Calu3 (cell line): ENCODE results near the gene CPB1. TPM values are rescaled to one million over a fixed set of nuclear protein-coding genes. Genes with fewer than 3 reads are reported as not detected.

Experiments
- BruUV-seq: library from RNA; stranded (reverse); fragments of 400-500 nt; replicated peaks from 2 replicates; lab custom pipeline; 2021; lab: Mats Ljungman, UMichigan
- CTCF ChIA-PET: fragments of 300-600 bp; sonication (Branson Sonifier 250); formaldehyde crosslinking; loops from one replicate; lab custom pipeline; 2022; ENCODE audit warnings: antibody characterized with exemption; lab: Charles Lee
- DNase-seq: peaks from one replicate; pipeline ENCODE4 v3.0.0; 2022
- H3K27ac Mint-ChIP-seq: one replicate; pipeline ENCODE4 v1.8.0; 2022; ENCODE audit warnings: mixed read lengths; ENCODE audit not compliant: unreplicated experiment
- H3K27me3 Mint-ChIP-seq: one replicate; pipeline ENCODE4 v1.8.0; 2022; ENCODE audit warnings: mixed read lengths; ENCODE audit not compliant: unreplicated experiment
- H3K36me3 Mint-ChIP-seq: one replicate; pipeline ENCODE4 v1.8.0; 2022; ENCODE audit warnings: mild to moderate bottlenecking, moderate library complexity, mixed read lengths; ENCODE audit not compliant: insufficient read depth, unreplicated experiment
- H3K4me1 Mint-ChIP-seq: one replicate; pipeline ENCODE4 v1.8.0; 2022; ENCODE audit warnings: mild to moderate bottlenecking, low read depth, mixed read lengths; ENCODE audit not compliant: unreplicated experiment
- H3K4me3 Mint-ChIP-seq: one replicate; pipeline ENCODE4 v1.8.0; 2022; ENCODE audit warnings: mild to moderate bottlenecking, low read depth, moderate library complexity, mixed read lengths; ENCODE audit not compliant: unreplicated experiment
- H3K9me3 Mint-ChIP-seq: one replicate; pipeline ENCODE4 v1.8.0; 2022; ENCODE audit warnings: low read depth, mixed read lengths; ENCODE audit not compliant: unreplicated experiment
- intact Hi-C: fragments of 100-400 bp; cut with micrococcal nuclease; formaldehyde crosslinking; loops from one replicate; pipeline ENCODE4 v1.10.0; 2022; ENCODE audit not compliant: unreplicated experiment
- total RNA-seq: library from RNA; stranded (reverse); gene quantifications from 2 replicates; pipeline ENCODE4 v1.2.3, GENCODE V29; 2022
- TF ChIP-seq, protein P1 (sequence below): fragments of 200-600 bp; IDR thresholded peaks from one replicate; pipeline ENCODE4 v1.8.0; 2022; ENCODE audit warnings: antibody characterized with exemption; ENCODE audit not compliant: unreplicated experiment

CPB1 gene
- total RNA-seq, 1 experiment from 2014 or later: not detected

DNA sequence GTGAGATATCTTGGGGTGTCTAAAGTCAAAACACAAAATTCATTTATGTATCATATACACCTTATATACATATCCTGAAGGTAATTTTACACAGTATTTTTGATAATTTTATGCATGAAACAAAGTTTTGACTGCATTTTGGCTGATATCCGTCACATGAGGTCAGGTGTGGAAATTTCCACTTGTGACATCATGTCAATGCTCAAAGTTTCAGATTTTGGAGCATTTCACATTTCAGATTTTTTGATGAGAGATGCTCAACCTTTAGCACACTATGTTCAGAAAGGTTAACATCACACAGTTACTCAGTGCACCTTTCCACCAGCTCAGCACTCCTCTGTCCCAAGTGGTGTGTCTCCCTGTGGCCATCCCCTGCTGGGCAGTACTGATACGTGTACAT is 37.7 kb upstream of the CPB1 start:
- no peaks in the 10 kb centered on the region for H3K4me1 Mint-ChIP-seq
- CTCF ChIA-PET: no interaction called here
- TF ChIP-seq, protein P1, sequence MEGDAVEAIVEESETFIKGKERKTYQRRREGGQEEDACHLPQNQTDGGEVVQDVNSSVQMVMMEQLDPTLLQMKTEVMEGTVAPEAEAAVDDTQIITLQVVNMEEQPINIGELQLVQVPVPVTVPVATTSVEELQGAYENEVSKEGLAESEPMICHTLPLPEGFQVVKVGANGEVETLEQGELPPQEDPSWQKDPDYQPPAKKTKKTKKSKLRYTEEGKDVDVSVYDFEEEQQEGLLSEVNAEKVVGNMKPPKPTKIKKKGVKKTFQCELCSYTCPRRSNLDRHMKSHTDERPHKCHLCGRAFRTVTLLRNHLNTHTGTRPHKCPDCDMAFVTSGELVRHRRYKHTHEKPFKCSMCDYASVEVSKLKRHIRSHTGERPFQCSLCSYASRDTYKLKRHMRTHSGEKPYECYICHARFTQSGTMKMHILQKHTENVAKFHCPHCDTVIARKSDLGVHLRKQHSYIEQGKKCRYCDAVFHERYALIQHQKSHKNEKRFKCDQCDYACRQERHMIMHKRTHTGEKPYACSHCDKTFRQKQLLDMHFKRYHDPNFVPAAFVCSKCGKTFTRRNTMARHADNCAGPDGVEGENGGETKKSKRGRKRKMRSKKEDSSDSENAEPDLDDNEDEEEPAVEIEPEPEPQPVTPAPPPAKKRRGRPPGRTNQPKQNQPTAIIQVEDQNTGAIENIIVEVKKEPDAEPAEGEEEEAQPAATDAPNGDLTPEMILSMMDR: no peak
- intact Hi-C loops: no loop called here
- H3K27me3 Mint-ChIP-seq: no peaks in the 10 kb centered on the region
- BruUV-seq: no TSS peak
- peaks cover 2% of the 10 kb centered on the region for H3K9me3 Mint-ChIP-seq
- no peak for DNase-seq
- H3K4me3 Mint-ChIP-seq: no peak overlapping the region
- H3K27ac Mint-ChIP-seq: no peak overlapping the region
- H3K36me3 Mint-ChIP-seq: no peaks in the 10 kb centered on the region

DNA sequence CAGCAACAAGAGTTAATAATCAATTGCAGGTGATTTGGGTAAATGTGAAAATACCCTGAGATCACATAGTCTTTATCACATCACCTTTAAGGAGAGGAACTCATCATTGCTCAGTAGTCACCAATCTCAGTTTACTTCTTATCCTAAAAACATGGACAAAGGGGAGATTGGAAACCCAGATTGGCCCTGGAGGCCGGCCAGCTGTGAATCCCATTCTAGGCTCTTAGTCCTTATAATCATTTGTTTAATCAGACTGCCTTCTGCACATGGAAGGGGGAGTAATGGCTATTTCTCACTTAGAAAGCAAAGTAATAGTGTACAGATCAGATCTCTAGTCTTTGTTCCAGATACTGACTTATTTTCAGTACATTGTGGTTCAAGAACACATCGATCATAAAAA is 37.2 kb upstream of the CPB1 start:
- Mint-ChIP-seq H3K27ac (no peak overlapping the region), H3K4me3 (no peak overlapping the region), H3K9me3 (no peaks in the 10 kb centered on the region), H3K36me3 (no peaks in the 10 kb centered on the region), H3K4me1 (no peaks in the 10 kb centered on the region), H3K27me3 (no peaks in the 10 kb centered on the region)
- CTCF ChIA-PET: interaction anchor here (1.2 kb wide), 1 partner anchor 78 kb away, joined by 5 read pairs; no protein-coding TSS in a partner anchor
- intact Hi-C loops: no loop called here
- no TSS peak for BruUV-seq
- DNase-seq: no peak
- TF ChIP-seq, protein P1: no peak

DNA sequence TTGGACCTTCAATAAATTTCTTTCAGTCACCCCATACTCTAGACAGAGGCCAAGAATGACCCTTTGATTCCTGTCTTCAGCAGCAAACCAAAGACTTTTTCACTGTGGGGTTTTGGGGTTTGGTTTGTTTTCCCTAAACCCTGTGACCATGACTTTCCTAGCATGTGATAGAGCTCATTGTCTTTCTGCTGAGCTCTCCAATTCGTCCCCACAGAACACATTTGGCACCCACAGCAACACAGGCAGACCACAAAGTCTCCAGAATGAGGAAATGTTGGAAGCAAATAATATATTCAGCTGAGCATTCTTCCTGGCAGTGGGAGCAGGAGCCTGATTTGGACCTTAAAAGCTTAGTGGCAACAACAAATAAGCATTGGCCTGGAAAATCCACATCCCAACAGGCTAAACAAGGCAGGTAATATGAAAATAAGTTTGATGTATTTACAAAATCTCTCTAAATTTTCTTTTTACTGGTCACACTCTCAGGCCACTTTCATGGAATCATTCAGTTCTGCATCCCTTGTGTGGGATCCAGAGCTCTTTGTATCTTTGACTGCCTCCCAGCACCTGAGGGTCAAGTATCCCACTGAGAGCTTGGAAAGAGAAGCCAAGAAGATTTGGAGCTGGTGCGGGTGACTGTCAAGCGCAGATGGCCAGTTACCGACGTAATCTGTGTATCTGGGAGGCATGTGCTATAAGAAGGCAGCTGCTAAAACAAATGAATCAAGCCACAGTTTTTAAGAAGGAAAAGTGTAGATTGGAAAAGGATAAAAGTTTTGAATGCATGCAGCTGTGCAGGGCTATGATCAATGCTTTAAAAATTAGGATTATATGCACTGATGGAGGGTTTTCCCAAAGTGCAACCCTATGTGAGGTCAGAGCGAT is 36.5 kb upstream of the CPB1 start:
- no peaks in the 10 kb centered on the region for H3K27me3 Mint-ChIP-seq
- peak; percentile 26 for DNase-seq
- no peaks in the 10 kb centered on the region for H3K36me3 Mint-ChIP-seq
- intact Hi-C loops: no loop called here
- no peak overlapping the region for H3K27ac Mint-ChIP-seq
- no peak overlapping the region for H3K4me3 Mint-ChIP-seq
- TF ChIP-seq, protein P1: no peak
- CTCF ChIA-PET: interaction anchor here (0.6 to 1.4 kb wide), 3 partner anchors 33 to 163 kb away, joined by 3 to 5 read pairs (median 4); no protein-coding TSS in a partner anchor
- H3K4me1 Mint-ChIP-seq: no peaks in the 10 kb centered on the region
- no peaks in the 10 kb centered on the region for H3K9me3 Mint-ChIP-seq
- no TSS peak for BruUV-seq

DNA sequence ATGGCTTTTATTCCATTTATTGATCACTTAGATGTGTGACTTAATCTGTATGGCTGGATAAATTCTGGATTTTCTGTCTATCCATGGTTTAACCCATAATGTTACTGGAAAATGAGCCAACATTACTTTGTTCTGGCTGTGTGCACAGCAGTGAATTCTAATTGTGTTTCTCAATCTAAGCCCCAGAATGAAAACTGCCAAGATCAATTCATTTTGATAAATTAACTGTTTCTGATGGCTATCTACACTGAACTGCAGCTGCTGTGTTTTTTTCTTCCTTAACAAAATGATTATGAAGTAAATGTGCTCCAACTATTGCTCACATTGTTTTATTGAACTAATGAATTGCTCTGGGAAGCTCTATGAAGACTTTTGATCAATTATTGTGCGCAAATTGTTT is 35.7 kb upstream of the CPB1 start:
- intact Hi-C loops: no loop called here
- TF ChIP-seq, protein P1: no peak
- H3K27ac Mint-ChIP-seq: no peak overlapping the region
- H3K4me3 Mint-ChIP-seq: no peak overlapping the region
- BruUV-seq: no TSS peak
- H3K9me3 Mint-ChIP-seq: no peaks in the 10 kb centered on the region
- CTCF ChIA-PET: interaction anchor here (1.4 kb wide), 1 partner anchor 34 kb away, joined by 4 read pairs; no protein-coding TSS in a partner anchor
- no peaks in the 10 kb centered on the region for H3K36me3 Mint-ChIP-seq
- H3K27me3 Mint-ChIP-seq: no peaks in the 10 kb centered on the region
- no peaks in the 10 kb centered on the region for H3K4me1 Mint-ChIP-seq
- no peak for DNase-seq
